Urothelium cell line (cell line): Measurements from ENCODE around the gene CIAO1.
"Not testable (repeated sequence)": the region's sequence is repeated elsewhere in the genome, so short reads cannot be mapped to it uniquely, and the experiment has no call there.

Experiments
- DNase-seq: peaks from one replicate; pipeline ENCODE4 v3.0.0; 2011; ENCODE audit warnings: low spot score, mixed read lengths
- FAIRE-seq: peaks from 2 replicates; lab custom pipeline; 2011; peaks lifted over from hg19 to GRCh38; lab: Jason Lieb, UNC

Gene CIAO1

GRCh38 chr2:96248624-96249023 is 17.4 kb upstream of the CIAO1 start:
- FAIRE-seq (no peak), DNase-seq (no peak)

DNA sequence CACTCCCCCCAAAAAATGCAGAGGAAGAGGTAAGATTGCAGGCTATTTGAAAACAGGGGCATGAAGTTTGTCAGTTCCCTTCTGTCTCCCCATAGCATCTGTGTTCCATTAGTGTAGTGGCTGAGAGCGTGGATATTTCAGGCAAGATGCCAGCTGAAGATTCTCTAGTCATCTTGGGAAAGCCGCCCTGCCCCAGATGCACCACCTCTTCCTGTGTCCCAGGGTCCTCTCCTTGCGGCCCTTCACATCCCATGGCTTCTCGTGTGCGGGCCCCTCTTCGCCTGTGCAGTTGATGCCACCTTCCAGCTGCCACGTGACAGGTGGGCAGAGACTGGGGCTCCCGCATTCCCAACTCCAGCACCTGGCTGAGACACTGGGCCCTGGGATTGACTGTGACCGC is 16.4 kb upstream of the CIAO1 start:
- DNase-seq, result no peak

DNA sequence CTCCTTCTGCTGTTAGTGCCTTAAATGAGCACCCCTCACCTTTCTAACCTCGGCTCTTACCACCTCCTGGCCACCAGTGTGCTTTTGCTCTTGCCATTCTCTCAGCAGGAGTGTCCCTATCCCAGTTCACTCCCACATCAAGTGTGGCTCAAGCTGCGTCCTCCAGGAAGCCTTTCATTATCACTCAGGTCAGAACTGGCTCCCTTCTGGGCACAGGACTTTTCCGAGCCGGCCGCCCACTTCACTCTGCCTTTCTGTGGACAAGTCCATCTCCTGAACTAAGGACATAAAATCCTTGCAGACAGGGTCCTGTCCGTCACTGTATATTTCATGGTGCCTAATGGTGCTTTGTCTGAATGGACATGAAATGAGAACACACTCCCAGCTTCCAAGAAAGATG is 15.8 kb upstream of the CIAO1 start:
- DNase-seq (no peak), FAIRE-seq (no peak)

More for the DNA sequence above, 16.4 kb upstream of the CIAO1 start:
- FAIRE-seq, result no peak

DNA sequence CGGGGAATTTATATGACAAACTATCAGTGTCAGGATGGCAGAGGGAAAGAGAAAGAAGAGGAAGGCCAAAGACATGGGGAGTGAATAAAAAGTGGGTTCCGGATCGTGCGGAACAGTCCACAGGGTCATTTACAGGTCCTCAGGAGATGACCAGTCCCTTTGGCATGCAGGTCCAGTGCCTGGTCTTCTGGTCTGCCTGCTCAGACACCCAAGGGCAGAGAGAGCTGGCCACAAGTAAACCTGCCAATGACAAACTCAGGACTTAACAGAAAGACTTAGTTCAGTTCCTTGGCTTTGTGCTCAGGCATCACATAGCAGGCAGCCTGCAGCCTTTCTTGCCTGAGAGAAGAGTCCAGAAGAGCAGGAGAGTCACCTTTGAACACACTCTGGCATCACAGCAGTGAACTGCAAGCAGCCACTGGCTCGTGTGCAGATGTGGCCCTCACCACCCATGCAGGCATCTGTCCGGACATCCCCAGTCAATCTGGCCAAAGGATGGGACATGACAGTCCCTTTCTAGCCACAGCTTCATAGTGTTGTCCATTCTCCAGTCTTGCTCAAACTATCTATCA is 14.2 kb upstream of the CIAO1 start:
- DNase-seq, result peak; percentile 26
- no peak for FAIRE-seq

- FAIRE-seq (no peak), DNase-seq (no peak)
Observed at GRCh38 chr2:96252526-96252925, 13.5 kb upstream of the CIAO1 start.

DNA sequence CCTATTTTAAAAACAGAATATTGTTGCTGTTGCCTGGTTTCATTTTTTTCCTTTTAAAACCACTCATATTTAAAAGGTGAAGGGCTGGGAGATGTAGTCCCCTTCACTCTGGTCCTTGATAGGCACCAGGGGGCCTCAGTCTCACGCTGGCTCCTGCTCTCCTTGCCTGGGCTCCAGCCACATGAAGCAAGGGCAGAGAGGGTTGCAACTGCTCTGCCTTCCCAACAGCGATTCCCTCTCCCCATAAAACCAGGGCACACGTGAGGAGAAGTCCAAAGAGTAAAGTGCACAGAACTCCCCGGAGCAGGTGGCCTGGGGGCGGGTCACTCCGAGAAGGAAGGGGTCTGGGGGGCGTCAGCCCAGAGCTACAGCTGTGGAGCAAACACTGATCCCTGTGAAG is 13.0 kb upstream of the CIAO1 start:
- no peak for DNase-seq
- no peak for FAIRE-seq

- FAIRE-seq (no peak), DNase-seq (no peak)
Observed at GRCh38 chr2:96254571-96254970, 11.5 kb upstream of the CIAO1 start.

DNA sequence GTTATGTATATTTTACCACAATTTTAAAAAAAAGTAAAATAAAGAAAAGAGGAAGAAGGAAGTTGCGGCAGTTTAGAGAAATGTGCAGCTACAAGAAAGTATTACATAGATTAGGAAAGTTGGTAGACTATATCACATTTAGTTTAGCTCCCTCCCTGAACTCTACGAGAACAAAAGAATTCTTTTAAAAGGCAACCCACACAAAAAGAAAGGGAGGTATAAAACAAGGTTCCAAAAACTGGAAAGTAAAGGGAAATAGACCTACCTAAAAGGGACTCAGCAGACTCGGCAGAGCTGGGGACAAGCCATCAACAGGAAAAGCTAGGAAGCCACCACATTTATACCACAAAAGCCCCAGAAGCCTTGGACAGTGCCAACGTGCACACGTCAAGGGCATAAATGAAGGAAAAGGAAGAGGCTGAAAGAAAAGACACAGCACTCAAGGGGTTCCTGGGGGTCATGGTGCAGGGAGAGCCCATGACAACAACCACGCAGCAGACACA is 9.4 kb upstream of the CIAO1 start:
- no peak for FAIRE-seq
- no peak for DNase-seq

- not testable (repeated sequence) for FAIRE-seq, DNase-seq
Observed at GRCh38 chr2:96257744-96258143, 8.3 kb upstream of the CIAO1 start.

GRCh38 chr2:96258166-96259022 is 7.6 kb upstream of the CIAO1 start:
- FAIRE-seq (no peak), DNase-seq (no peak)

GRCh38 chr2:96259497-96259921 is 6.5 kb upstream of the CIAO1 start:
- FAIRE-seq (no peak), DNase-seq (no peak)

GRCh38 chr2:96260387-96261260 is 5.4 kb upstream of the CIAO1 start:
- FAIRE-seq (peak; percentile 89), DNase-seq (peak; percentile 92)

GRCh38 chr2:96261328-96262003 is 4.6 kb upstream of the CIAO1 start:
- FAIRE-seq, result no peak

DNA sequence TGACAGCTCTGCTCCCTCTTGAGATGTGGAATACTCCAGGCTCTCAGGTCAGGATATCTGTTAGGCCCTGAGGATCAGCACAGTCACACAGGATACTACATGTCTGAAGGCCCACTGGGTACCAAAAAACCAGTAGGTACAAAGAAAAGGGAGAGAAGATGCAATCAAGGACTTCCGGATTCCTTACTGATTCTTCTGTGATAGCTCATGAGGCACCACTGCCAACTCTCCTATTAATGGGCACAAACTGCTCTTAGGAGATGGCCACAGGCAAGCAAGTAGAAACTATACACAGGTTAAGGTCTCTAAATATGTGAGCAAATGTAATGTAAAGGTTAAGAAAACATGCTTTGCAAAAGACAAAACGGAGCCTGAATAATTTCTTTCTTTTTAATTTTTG is 3.7 kb upstream of the CIAO1 start:
- no peak for DNase-seq
- FAIRE-seq, result no peak

More at GRCh38 chr2:96261328-96262003, 4.6 kb upstream of the CIAO1 start:
- DNase-seq, result no peak

- FAIRE-seq (no peak), DNase-seq (no peak)
Observed at GRCh38 chr2:96264086-96264485, 1.9 kb upstream of the CIAO1 start.

- peak; percentile 25 for DNase-seq
- no peak for FAIRE-seq
Observed at GRCh38 chr2:96264656-96265348, 1.2 kb upstream of the CIAO1 start.

DNA sequence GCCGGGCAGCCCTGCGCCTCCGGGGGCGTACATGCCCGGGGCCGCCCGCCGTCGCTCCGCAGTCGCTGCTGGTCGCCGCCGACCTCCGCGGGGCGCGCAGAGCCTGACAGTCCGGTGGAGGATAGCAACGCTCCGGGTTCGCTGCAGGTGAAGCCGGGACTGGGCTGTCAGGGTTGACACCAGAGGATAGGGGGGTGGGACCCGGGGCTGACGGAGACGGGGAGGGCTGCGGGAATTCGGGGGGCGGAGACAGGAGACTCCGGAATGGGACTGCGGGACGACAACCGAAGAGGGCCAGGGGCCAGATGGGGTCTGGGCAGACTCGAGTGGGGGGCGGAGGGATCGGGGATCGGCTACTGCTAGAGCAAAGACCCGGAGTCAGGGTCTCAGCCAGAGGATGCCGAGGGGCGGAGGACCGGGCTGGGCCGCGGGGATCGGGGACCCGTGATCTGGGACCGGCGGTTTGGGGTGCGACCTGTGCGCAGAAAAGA is 631 bp upstream of the CIAO1 start:
- peak; percentile 49 for DNase-seq

DNA sequence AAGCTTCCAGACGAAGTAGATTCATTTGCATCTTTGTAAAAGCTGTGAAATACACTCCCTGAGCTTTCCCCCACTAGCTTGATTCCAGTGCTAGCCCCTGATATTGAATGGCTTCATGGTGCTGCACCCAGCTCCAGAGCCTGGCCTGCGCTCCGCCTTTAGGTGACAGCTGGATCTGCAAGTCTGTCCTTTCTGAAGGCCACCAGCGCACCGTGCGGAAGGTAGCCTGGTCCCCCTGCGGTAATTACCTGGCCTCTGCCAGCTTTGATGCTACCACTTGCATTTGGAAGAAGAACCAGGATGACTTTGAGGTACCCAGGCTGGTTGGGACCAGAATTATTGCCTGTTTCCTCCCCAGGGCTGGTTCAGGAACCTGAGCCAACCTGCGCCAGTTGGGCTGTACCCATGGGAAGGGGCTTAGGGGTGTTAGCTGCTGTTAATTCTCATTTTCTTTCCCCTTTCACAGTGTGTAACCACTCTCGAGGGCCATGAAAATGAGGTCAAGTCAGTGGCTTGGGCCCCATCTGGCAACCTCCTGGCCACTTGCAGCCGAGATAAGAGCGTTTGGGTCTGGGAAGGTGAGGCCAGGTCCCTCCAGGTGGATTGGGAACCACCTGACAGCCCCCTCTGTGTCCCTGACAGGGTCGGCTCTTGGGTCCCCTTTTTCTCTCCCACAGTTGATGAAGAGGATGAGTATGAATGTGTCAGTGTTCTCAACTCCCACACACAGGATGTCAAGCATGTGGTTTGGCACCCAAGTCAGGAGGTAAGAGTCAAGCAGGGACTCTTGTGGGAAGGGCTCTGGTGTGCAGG is 1.3 kb downstream of the CIAO1 start:
- DNase-seq (peak; percentile 57), FAIRE-seq (no peak)

More for the DNA sequence above, 631 bp upstream of the CIAO1 start:
- no peak for FAIRE-seq

GRCh38 chr2:96271995-96272394 is 6.0 kb downstream of the CIAO1 start:
- DNase-seq, result no peak
- no peak for FAIRE-seq
